Limb (tissue), 2 donors: Measurements from ENCODE around the gene NFASC.

Experiments used
- DNase-seq, 2 donors: peaks; one replicate each; pipeline ENCODE4 v3.0.0-alpha.2; 2016; ENCODE audit errors: extremely low spot score in 2 of 2

The NFASC gene

GRCh38 chr1:204979306-204979705 is 108.6 kb downstream of the NFASC start:
- DNase-seq = no peak

GRCh38 chr1:204979891-204980649 is 109.4 kb downstream of the NFASC start:
- no peak for DNase-seq

GRCh38 chr1:204980840-204981405 is 110.3 kb downstream of the NFASC start:
- no peak for DNase-seq

DNA sequence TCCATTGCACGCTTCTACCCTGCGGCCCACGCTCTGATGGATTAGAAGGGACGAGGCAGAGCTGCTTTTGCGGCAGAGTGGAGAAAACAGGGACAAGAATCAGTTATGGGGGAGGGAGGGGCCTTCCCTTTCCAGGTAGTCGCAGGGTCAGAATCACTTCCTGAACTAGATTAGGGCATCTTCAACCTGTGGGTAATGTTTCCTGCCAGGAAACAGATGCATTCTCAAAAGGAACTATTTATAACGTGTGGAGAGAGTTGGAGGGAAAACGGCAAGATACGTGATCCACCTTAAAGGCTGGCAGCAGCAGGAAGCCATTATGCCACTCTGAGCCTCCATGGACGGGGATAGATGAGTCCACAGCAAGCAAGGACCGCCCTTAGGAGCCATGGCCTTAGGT is 112.5 kb downstream of the NFASC start:
- DNase-seq = no peak

DNA sequence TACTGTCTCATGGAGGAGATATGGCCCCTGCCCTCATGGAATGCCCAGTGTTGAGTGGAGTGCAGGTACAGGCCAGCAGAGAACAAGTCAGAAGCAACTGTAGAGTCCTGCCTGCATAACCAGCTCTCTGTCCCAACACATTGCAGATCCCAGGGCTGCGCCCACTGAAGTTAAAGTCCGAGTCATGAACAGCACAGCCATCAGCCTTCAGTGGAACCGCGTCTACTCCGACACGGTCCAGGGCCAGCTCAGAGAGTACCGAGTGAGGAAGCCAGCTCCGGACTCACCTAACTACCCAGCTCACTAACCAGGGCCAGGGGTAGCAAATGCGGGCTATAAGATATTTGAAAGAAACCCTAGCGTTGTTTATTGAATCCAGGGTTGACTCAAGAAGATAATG is 113.2 kb downstream of the NFASC start:
- no peak for DNase-seq

DNA sequence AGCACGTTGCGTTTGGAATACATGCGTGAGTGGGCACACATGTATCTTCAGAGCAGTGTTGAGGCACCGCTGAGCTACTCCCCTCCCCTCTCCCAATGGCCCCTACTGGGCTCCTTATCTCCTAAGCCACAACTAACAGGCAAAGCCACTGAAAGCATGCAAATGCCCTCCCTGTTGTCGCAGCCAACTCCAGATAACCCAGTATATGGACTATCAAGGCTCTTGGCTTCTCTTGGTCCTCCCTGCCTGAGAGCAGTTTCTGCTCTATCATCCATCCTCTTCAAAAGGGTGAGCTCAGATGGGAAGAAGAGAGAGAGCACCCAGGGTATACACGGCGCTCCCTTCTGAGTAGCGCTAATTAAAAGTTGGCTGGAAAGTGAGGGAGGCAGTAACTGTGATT is 113.8 kb downstream of the NFASC start:
- no peak for DNase-seq

- DNase-seq = no peak
Measured at GRCh38 chr1:204986181-204986580, 115.5 kb downstream of the NFASC start.

DNA sequence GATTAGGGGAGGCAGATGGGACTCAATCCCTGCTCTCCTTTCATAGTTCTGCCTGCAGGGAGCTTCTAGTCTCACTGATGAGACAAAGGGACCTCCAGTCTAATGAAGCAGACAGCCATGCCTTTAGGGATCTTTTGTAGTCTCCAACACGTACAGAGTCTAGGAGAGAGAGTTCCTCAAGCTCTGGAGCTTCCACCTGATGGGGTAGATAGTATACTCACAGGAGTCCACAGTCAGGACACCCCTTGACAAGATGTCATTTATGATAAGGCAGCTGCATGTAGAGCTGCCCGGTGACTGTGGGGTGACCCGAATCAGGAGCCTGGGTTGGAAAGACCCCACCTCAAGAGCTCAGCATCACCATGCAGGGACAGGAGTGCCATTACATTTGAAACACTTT is 117.0 kb downstream of the NFASC start:
- DNase-seq = no peak

GRCh38 chr1:204988196-204988595 is 117.5 kb downstream of the NFASC start:
- no peak for DNase-seq

DNA sequence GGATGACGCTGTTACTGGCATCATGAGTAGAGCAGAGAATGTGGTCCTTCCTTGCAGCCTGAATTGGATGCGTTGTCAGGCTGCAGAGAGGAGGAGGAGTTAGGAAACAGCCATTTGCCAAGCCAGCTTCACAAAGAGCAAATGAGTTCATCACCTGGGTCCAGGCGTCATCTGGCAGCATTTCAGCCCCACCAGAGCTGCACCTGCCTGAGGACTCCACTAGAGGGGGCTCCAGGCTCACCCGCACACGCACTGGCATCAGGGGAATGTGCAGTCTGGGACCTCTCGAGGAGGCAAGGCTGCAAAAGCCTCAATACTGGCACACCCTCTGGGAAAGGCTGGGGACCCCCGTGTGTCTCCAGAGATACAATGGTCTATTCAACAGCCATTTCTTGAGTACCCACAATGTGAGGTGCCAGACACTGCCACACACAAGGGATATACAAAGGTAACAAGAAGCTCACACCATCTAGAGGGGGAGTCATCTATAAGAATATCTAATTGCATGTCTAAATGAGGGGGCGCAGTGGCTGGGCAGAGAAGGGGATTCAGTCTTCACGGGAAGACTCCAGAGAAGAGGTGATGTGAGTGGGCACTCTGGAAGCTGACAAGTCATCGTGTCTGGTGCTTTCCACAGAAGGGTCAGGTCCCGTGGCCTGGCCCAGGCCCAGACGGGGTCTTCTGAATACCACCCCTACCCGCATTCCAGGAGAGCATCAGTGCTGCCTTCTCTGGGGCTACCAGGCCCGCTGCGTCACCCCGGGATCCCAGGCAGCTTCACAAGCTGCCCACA is 118.8 kb downstream of the NFASC start:
- DNase-seq = peak; percentile 68 to 88

GRCh38 chr1:204990059-204990664 is 119.5 kb downstream of the NFASC start:
- no peak for DNase-seq

GRCh38 chr1:204990721-204991341 is 120.2 kb downstream of the NFASC start:
- DNase-seq = no peak

DNA sequence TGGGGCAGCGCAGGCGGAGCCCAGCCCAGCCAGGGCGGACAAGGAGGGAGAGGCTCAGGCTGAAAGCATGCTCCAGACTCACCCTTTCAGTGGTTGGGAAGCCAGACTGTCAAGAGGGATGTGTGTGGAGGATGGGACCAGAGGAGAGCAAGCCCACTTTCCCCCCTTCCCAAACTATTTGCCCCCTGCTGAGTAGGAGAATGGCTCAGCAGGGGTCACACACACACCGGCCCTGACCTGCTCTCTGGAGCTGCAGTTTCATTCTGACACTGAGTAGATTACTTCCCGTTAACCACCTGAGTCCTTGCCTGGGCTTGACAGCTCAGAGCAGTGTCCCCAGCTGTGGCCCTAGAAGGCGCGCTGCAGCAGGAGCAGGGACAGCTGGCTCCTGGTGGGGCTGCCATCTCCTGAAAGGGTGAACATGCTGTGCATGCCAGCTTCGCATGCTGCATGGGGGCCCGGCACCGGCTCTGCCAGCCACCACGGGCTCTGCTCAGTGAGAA is 120.7 kb downstream of the NFASC start:
- DNase-seq = no peak

DNA sequence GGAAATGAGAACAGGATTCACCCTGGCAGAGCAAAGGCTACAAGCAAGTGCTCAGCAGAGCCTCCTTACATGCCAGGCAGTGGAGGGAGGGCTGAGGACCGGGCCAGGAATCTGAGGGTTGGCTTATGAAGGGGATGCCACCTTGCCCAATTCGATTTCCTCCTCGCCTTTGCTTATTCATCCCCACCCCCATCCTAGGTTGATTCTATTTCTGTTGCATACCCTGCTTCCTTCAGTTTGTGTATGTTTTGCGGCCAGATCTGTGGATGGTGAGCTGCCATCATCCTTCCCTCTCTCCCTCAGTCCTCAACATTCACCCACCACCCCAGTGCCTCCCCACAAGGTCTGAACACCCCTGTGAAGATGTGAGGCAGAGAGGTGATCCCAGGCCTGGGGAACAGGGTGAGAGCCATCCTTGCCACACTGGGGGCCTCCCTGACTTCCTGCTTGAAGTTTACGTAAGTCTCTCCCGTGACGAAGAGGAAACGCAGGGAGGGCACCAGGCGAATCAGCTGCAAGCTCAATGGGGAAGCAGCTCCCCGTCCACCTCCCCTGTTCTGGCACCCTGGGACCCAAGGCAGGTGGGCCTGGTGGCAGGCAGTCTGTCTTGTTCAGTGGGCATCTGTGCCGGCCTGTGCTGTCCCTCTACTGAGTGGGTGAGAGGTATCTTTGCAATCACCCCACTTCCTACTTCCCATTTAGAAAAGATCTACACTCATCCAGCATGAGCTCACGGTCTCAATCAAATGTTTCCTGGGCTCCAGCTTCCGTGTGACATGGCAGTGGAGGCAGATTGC is 121.7 kb downstream of the NFASC start:
- DNase-seq = no peak

DNA sequence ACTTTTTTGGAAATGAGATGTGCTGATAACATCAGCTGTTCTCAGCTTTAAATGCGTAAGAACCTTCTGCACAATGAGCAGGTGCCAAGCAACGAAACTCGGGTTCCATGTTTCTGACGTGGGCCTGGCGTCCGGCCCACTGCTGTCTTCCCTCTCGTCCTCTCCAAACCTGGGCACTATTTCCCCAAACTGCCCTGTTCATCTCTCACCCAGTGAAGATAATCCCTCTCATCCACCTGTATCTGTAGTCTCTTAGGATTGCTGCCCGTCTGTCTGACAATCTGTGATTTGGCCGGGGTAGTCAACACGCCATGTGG is 122.3 kb downstream of the NFASC start:
- no peak for DNase-seq

GRCh38 chr1:204994086-204994862 is 123.6 kb downstream of the NFASC start:
- DNase-seq = no peak

- DNase-seq = no peak
Measured at GRCh38 chr1:204996981-204997380, 126.3 kb downstream of the NFASC start.

GRCh38 chr1:204997591-204998355 is 127.1 kb downstream of the NFASC start:
- peak in 1 of 2 donors; percentile 45 for DNase-seq

- no peak for DNase-seq
Measured at GRCh38 chr1:205001162-205001561, 130.5 kb downstream of the NFASC start.
